K562 (cell line): ENCODE measurements around the gene KIF18B. TPM values are rescaled to one million over a fixed set of nuclear protein-coding genes. Genes with fewer than 3 reads are reported as not detected.

ENCODE experiments used
- ARID4B ChIP-seq: sonication (generic); formaldehyde crosslinking; IDR thresholded peaks from 2 replicates; pipeline ENCODE4 v1.8.0; 2022; ENCODE audit warnings: mild to moderate bottlenecking, missing genetic modification reagents
- ATF4 ChIP-seq: fragments of 450-650 bp; formaldehyde crosslinking; IDR thresholded peaks from 2 replicates; pipeline ENCODE4 v1.4.0; 2022; ENCODE audit warnings: mild to moderate bottlenecking, moderate library complexity
- BCOR ChIP-seq: fragments of 450-650 bp; IDR thresholded peaks from 2 replicates; pipeline ENCODE4 v1.6.1; 2016
- BRD9 ChIP-seq: fragments of 450-650 bp; IDR thresholded peaks from 2 replicates; pipeline ENCODE4 v1.6.1; 2018; ENCODE audit warnings: low read depth; ENCODE audit not compliant: partially characterized antibody
- CREM ChIP-seq: IDR thresholded peaks from 2 replicates; pipeline ENCODE4 v1.6.1; 2014; ENCODE audit warnings: antibody characterized with exemption, low read depth
- FOXJ2 ChIP-seq: fragments of 200-800 bp; sonication (Bioruptor generic); IDR thresholded peaks from 2 replicates; pipeline ENCODE4 v1.6.1; 2016; ENCODE audit warnings: missing genetic modification characterization, missing compliant biosample characterization
- FOXP4 ChIP-seq: sonication (generic); formaldehyde crosslinking; IDR thresholded peaks from 2 replicates; pipeline ENCODE4 v1.8.0; 2022; ENCODE audit warnings: mild to moderate bottlenecking, missing genetic modification reagents, borderline replicate concordance
- HMG20A ChIP-seq: fragments of 450-650 bp; formaldehyde crosslinking; conservative IDR thresholded peaks from 2 replicates; pipeline ENCODE4 v1.4.0; 2020; ENCODE audit warnings: mild to moderate bottlenecking, mixed read lengths
- KDM5B ChIP-seq: fragments of 200-600 bp; sonication (generic); IDR thresholded peaks from 2 replicates; pipeline ENCODE4 v1.6.1; 2012; ENCODE audit warnings: low read depth, mild to moderate bottlenecking, moderate library complexity, low read length, control low read depth, inconsistent platforms; ENCODE audit not compliant: insufficient replicate concordance
- MBD2 ChIP-seq: sonication (generic); IDR thresholded peaks from 2 replicates; pipeline ENCODE4 v1.6.1; 2016; ENCODE audit warnings: low read depth, borderline replicate concordance
- MTA1 ChIP-seq: fragments of 450-650 bp; IDR thresholded peaks from 2 replicates; pipeline ENCODE4 v1.6.1; 2017; ENCODE audit warnings: borderline replicate concordance
- NBN ChIP-seq: fragments of 450-650 bp; IDR thresholded peaks from 2 replicates; pipeline ENCODE4 v1.6.1; 2016; ENCODE audit warnings: low read depth, mild to moderate bottlenecking
- RAD51 ChIP-seq: fragments of 450-650 bp; IDR thresholded peaks from 2 replicates; pipeline ENCODE4 v1.7.1; 2016; ENCODE audit warnings: low read depth, mild to moderate bottlenecking, borderline replicate concordance
- SMC3 ChIP-seq: conservative IDR thresholded peaks from 2 replicates; pipeline ENCODE4 v1.6.1; 2011; ENCODE audit warnings: low read depth, low read length, improper control_type of control experiment; ENCODE audit not compliant: insufficient read depth
- ZKSCAN3 ChIP-seq: fragments of 250-450 bp; sonication (Bioruptor Pico); IDR thresholded peaks from 2 replicates; pipeline ENCODE4 v1.4.0; 2020
- ZNF12 ChIP-seq: sonication (generic); formaldehyde crosslinking; IDR thresholded peaks from 2 replicates; pipeline ENCODE4 v1.4.0; 2020; ENCODE audit warnings: mild to moderate bottlenecking, missing genetic modification reagents
- ZNF175 ChIP-seq: fragments of 200-800 bp; sonication (Bioruptor generic); IDR thresholded peaks from 2 replicates; pipeline ENCODE4 v1.6.1; 2016; ENCODE audit warnings: low read depth, mild to moderate bottlenecking, missing genetic modification characterization, missing compliant biosample characterization
- ZNF274 ChIP-seq: IDR thresholded peaks from 2 replicates; pipeline ENCODE4 v1.6.1; 2011; ENCODE audit warnings: low read depth, mild to moderate bottlenecking, low read length, moderate library complexity, borderline replicate concordance
- ZNF280A ChIP-seq: fragments of 450-650 bp; IDR thresholded peaks from 2 replicates; pipeline ENCODE4 v1.6.1; 2018; ENCODE audit warnings: mild to moderate bottlenecking, low read depth; ENCODE audit not compliant: partially characterized antibody
- ZNF507 ChIP-seq: conservative IDR thresholded peaks from 2 replicates; pipeline ENCODE4 v1.6.1; 2017; ENCODE audit warnings: missing genetic modification characterization, missing compliant biosample characterization
- polyA plus RNA-seq, 8 experiments: library from polyadenylated mRNA; depleted of rRNA in 4 of 8; stranded (reverse) in 5 of 8; unstranded in 3 of 8; fragments of >200 nt; fragmentation: Nextera tagmentation in 2 of 8; fragmentation: Illumina TruSeq in 1 of 8; extraction: Ambion mirVana in 2 of 8; extraction: Trizol in 1 of 8; gene quantifications; 2 replicates each; pipeline versions ENCODE4 v1.2.1 to v1.2.3, GENCODE V29; 2011 to 2014; ENCODE audit warnings: inconsistent platforms in 1 of 8, missing spikeins in 1 of 8
- total RNA-seq, 7 experiments: library from RNA; depleted of rRNA in 6 of 7; stranded (reverse); fragments of >200 nt in 6 of 7; fragmentation: Illumina TruSeq in 2 of 7; extraction: Trizol in 2 of 7; gene quantifications; 2 replicates each; pipeline versions ENCODE4 v1.2.1 to v1.2.3, GENCODE V29; 2011 to 2021; ENCODE audit warnings: low replicate concordance in 1 of 7

KIF18B gene
- total and polyA plus RNA-seq, 9 of the 15 experiments (the other 6 are each of a cell fraction or from before 2014, with no cell fraction given): 2.0 to 42.8 (median 13.2) TPM

GRCh38 chr17:44919885-44920564 lies 27.5 kb downstream of the KIF18B start (continued):
- 0 out of 2 replicates have a peak, but pooled peaks have one; percentile 69 for TF ChIP-seq FOXP4 (CRISPR knock-in tag)
- TF ChIP-seq ZNF12 (CRISPR knock-in tag): no peak
- TF ChIP-seq CREM: 0 out of 2 replicates have a peak, but pooled peaks have one; percentile 4
- no peak for TF ChIP-seq ARID4B
- no peak for TF ChIP-seq NBN
- peak; percentile 83 for TF ChIP-seq BCOR
- TF ChIP-seq ZNF507 (tag): no peak
- no peak for TF ChIP-seq ZNF280A
- TF ChIP-seq FOXJ2 (tag): no peak
- TF ChIP-seq ZKSCAN3 (CRISPR knock-in tag): no peak
- TF ChIP-seq KDM5B: no peak
- TF ChIP-seq ZNF274: no peak
- TF ChIP-seq ZNF175 (CRISPR knock-in tag): no peak
- TF ChIP-seq ATF4 (CRISPR knock-in tag): no peak
- peak; percentile 92 for TF ChIP-seq SMC3
- no peak for TF ChIP-seq BRD9
- TF ChIP-seq MBD2: no peak
- TF ChIP-seq MTA1: no peak
- no peak for TF ChIP-seq RAD51
- TF ChIP-seq HMG20A: no peak
